Measurements from ENCODE around the gene PRKAR1B.

GRCh38 chr7:562374-562675, 164.8 kb downstream of the PRKAR1B start:
- TF ChIP-seq CTCF (IDR thresholded peaks at IDR 0.05) = no peak
- TF ChIP-seq POLR2A (IDR thresholded peaks at IDR 0.05) = no peak
- no peak for TF ChIP-seq EP300 (IDR thresholded peaks at IDR 0.05)
